Measurements from ENCODE around the gene PGS1. TPM values are rescaled to one million over a fixed set of nuclear protein-coding genes. Genes with fewer than 3 reads are reported as not detected.

PGS1 gene
- total RNA-seq, 4 donors from 2014 or later = 23.9 to 51.7 (median 34.2) TPM

DNA sequence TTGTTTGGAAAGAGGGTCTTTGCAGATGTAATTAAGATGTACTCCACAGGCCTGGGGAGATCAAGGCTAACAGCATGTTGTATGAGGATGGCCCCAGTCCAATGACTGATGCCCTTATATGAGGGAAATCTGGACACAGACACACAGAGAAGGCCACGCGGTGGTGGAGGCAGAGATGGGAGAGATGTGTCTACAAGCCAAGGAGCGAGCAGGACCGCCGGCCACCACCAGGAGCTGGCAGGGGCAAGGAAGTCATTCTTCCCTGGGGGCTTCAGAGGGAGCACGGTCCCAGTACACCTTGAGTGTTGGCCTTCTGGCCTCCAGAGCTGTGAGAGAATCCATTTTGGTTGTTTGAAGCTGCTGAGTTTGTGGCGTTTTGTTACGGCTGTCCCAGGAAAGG lies 33.3 kb upstream of the PGS1 start:
- Histone ChIP-seq H3K27me3 (no peaks in the 10 kb centered on the region), H3K9me3 (no peaks in the 10 kb centered on the region), H3K36me3 (no peaks in the 10 kb centered on the region), H3K4me1 (peaks cover 77% of the 10 kb centered on the region), H3K4me3 (no peak overlapping the region), H3K27ac (no peak overlapping the region)
- 96% methylated on average over 8 of the region's 8 CpGs for WGBS
- TF ChIP-seq EP300 (IDR thresholded peaks at IDR 0.05) (no peak), CTCF (IDR thresholded peaks at IDR 0.05) (no peak), POLR2A (IDR thresholded peaks at IDR 0.05) (no peak), POLR2AphosphoS5 (IDR thresholded peaks at IDR 0.05) (no peak)
- DNase-seq (ENCODE audit: low spot score in 2 of 2) = no peak

DNA sequence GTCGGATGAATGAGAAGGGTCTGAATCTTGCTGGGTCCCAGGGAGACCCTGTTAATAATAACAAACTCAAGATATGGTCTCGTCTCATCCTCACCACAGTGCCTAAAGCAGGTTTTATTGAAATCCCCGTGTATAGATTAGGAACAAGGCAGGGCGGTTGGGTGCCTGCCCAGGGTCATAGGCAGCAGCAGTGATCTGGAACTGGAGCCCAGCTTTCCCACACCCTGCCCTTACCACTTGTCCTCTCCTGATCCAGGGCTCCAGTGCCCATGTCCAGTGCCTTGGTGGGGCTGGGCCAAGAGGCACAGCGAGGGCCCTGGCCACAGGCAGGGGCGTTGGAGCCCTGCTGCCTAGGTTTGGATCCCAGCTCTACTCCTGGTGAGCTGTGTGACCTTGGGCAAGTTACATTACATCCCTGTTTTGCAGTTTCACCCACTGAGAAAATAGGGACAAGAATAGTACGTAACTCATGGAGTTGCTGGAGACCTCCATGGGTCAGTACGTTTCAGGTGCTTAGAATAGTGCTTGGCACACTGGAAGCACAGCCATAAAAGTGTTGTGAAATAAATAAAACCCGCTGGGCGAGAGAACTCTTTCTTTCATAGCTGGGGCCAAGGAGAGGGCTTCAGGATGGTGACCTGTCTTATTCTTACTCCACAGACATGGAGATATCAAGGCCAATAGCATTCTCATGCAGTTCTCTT lies 32.5 kb upstream of the PGS1 start:
- peaks cover 85% of the 10 kb centered on the region for H3K4me1 ChIP-seq
- no peaks in the 10 kb centered on the region for H3K36me3 ChIP-seq
- DNase-seq (ENCODE audit: low spot score in 2 of 2) = no peak
- 90% methylated on average over 10 of the region's 10 CpGs for WGBS
- no peak overlapping the region for H3K27ac ChIP-seq
- H3K4me3 ChIP-seq = no peak overlapping the region
- no peak for TF ChIP-seq EP300 (IDR thresholded peaks at IDR 0.05)
- no peak for TF ChIP-seq POLR2A (IDR thresholded peaks at IDR 0.05)
- TF ChIP-seq CTCF (IDR thresholded peaks at IDR 0.05) = no peak
- TF ChIP-seq POLR2AphosphoS5 (IDR thresholded peaks at IDR 0.05) = no peak
- H3K27me3 ChIP-seq = no peaks in the 10 kb centered on the region
- H3K9me3 ChIP-seq = no peaks in the 10 kb centered on the region

DNA sequence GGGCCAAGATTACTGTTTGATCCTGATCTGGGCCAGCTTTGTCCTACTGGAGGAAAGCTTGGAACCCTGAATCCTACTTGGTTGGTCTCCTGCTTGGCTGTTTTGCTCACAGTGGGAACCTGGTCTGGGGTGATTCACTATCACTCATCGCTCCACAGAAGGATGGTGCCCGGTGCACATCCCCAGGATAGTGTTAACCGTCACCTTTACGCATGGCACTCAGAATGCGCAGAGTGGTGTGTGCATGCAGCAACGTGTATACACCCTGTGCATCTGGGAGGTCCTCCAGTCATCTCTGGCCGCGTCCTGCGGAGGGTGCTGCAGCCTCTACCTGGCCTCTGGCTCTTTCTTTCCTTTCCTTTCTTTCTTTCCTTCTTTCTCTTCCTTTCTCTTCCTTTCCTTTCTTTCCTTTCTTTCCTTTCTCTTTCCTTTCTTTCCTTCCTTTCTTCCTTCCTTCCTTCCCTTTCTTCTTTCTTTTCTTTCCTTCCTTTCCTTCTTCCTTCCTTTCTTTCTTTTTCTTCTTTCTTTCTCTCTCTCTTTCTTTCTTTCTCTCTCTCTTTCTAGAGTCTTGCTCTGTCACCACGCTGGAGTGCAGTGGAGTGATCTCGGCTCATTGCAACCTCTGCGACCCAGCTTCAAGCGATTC lies 31.7 kb upstream of the PGS1 start:
- TF ChIP-seq CTCF (IDR thresholded peaks at IDR 0.05) (no peak), EP300 (IDR thresholded peaks at IDR 0.05) (no peak), POLR2AphosphoS5 (IDR thresholded peaks at IDR 0.05) (no peak), POLR2A (IDR thresholded peaks at IDR 0.05) (no peak)
- peaks cover 88% of the 10 kb centered on the region for H3K4me1 ChIP-seq
- H3K27ac ChIP-seq = no peak overlapping the region
- no peaks in the 10 kb centered on the region for H3K9me3 ChIP-seq
- no peak overlapping the region for H3K4me3 ChIP-seq
- H3K36me3 ChIP-seq = no peaks in the 10 kb centered on the region
- WGBS = 87% methylated on average over 13 of the region's 13 CpGs
- no peak for DNase-seq (ENCODE audit: low spot score in 2 of 2)
- no peaks in the 10 kb centered on the region for H3K27me3 ChIP-seq

GRCh38 chr17:78347453-78347852 lies 31.0 kb upstream of the PGS1 start:
- TF ChIP-seq POLR2AphosphoS5 (IDR thresholded peaks at IDR 0.05) (no peak), EP300 (IDR thresholded peaks at IDR 0.05) (no peak), POLR2A (IDR thresholded peaks at IDR 0.05) (no peak), CTCF (IDR thresholded peaks at IDR 0.05) (no peak)
- DNase-seq (ENCODE audit: low spot score in 2 of 2) = no peak
- H3K4me3 ChIP-seq = no peak overlapping the region
- H3K4me1 ChIP-seq = peaks cover 88% of the 10 kb centered on the region
- H3K9me3 ChIP-seq = no peaks in the 10 kb centered on the region
- WGBS = 43% methylated on average over 1 of the region's 3 CpGs
- H3K36me3 ChIP-seq = no peaks in the 10 kb centered on the region
- H3K27me3 ChIP-seq = no peaks in the 10 kb centered on the region
- no peak overlapping the region for H3K27ac ChIP-seq

- H3K27me3 ChIP-seq = no peaks in the 10 kb centered on the region
- no peak overlapping the region for H3K4me3 ChIP-seq
- H3K36me3 ChIP-seq = no peaks in the 10 kb centered on the region
- no peaks in the 10 kb centered on the region for H3K9me3 ChIP-seq
- WGBS = 67% methylated on average over 8 of the region's 9 CpGs
- H3K27ac ChIP-seq = no peak overlapping the region
- TF ChIP-seq CTCF (IDR thresholded peaks at IDR 0.05) = no peak
- DNase-seq (ENCODE audit: low spot score in 2 of 2) = no peak
- peaks cover 88% of the 10 kb centered on the region for H3K4me1 ChIP-seq
Observed at GRCh38 chr17:78348055-78348770, 30.2 kb upstream of the PGS1 start.
